GM13976 (cell line): ENCODE measurements around the gene SH3RF3.

Experiments
- DNase-seq: peaks from one replicate; pipeline ENCODE4 v3.0.0; 2012; ENCODE audit warnings: low spot score
- CTCF ChIP-seq: IDR thresholded peaks from 2 replicates; pipeline ENCODE4 v1.5.1; 2012; ENCODE audit warnings: borderline replicate concordance, mild to moderate bottlenecking; ENCODE audit not compliant: insufficient read depth; ENCODE audit errors: extremely low read depth, missing control alignments, control extremely low read depth
- in situ Hi-C: fragments of 300-500 bp; cut with MboI; formaldehyde crosslinking; loops from one replicate; pipeline ENCODE4 v1.12.0; 2022; ENCODE audit warnings: low sequenced_read_pairs, mixed read lengths, inconsistent platforms; ENCODE audit not compliant: unreplicated experiment

SH3RF3 gene

GRCh38 chr2:109094144-109094543, 34.9 kb upstream of the SH3RF3 start:
- no peak for DNase-seq
- no peak for TF ChIP-seq CTCF
- in situ Hi-C loops, result no loop called here

- no peak for DNase-seq
- TF ChIP-seq CTCF, result no peak
- in situ Hi-C loops, result no loop called here
These were observed 30.6 kb upstream of the SH3RF3 start for GRCh38 chr2:109098251-109098920.

GRCh38 chr2:109098921-109099273, 30.1 kb upstream of the SH3RF3 start:
- no peak for DNase-seq
- in situ Hi-C loops, result no loop called here
- TF ChIP-seq CTCF, result no peak

- in situ Hi-C loops, result no loop called here
- DNase-seq, result no peak
These were observed 26.3 kb upstream of the SH3RF3 start for GRCh38 chr2:109102588-109103233.

GRCh38 chr2:109105113-109105512, 23.9 kb upstream of the SH3RF3 start:
- no peak for DNase-seq
- no peak for TF ChIP-seq CTCF

More at GRCh38 chr2:109102588-109103233, 26.3 kb upstream of the SH3RF3 start:
- TF ChIP-seq CTCF, result no peak

GRCh38 chr2:109108740-109109139, 20.3 kb upstream of the SH3RF3 start:
- no peak for TF ChIP-seq CTCF
- DNase-seq, result no peak

More at GRCh38 chr2:109105113-109105512, 23.9 kb upstream of the SH3RF3 start:
- in situ Hi-C loops, result no loop called here

More at GRCh38 chr2:109108740-109109139, 20.3 kb upstream of the SH3RF3 start:
- in situ Hi-C loops, result no loop called here
